BLaER1 treated with 17β-estradiol and CSF1 and Interleukin-3, amounts not matched to agents 10 nM and 100 nM (cell line): ENCODE data around the gene MAPK4.
A peak's percentile ranks its signal among the peaks of the same experiment; 100 is the strongest.
"Not testable (repeated sequence)": the region's sequence is repeated elsewhere in the genome, so short reads cannot be mapped to it uniquely, and the experiment has no call there.

ENCODE experiments used
- H3K27ac ChIP-seq, 11 experiments: shearing (Covaris generic); formaldehyde crosslinking; 2 replicates each; pipeline ENCODE4 v1.8.1; 2022
- H3K27me3 ChIP-seq, 11 experiments: shearing (Covaris generic); formaldehyde crosslinking; 2 replicates each; pipeline ENCODE4 v1.8.1; 2022
- H3K36me3 ChIP-seq, 11 experiments: shearing (Covaris generic); formaldehyde crosslinking; 2 replicates each; pipeline ENCODE4 v1.8.1; 2022
- H3K4me1 ChIP-seq, 10 experiments: shearing (Covaris generic); formaldehyde crosslinking; 2 replicates each; pipeline ENCODE4 v1.8.1; 2022
- H3K4me2 ChIP-seq, 11 experiments: shearing (Covaris generic); formaldehyde crosslinking; 2 replicates each; pipeline ENCODE4 v1.8.1; 2022
- H3K4me3 ChIP-seq, 10 experiments: shearing (Covaris generic); formaldehyde crosslinking; 2 replicates each; pipeline ENCODE4 v1.8.1; 2022
- H3K9ac ChIP-seq, 11 experiments: shearing (Covaris generic); formaldehyde crosslinking; 2 replicates each; pipeline ENCODE4 v1.8.1; 2022
- H3K9me3 ChIP-seq, 11 experiments: shearing (Covaris generic); formaldehyde crosslinking; replicated peaks in 1 of 11; 2 replicates each; pipeline ENCODE4 v1.8.1; 2022
- H4K20me1 ChIP-seq, 11 experiments: shearing (Covaris generic); formaldehyde crosslinking; 2 replicates each; pipeline ENCODE4 v1.8.1; 2022
- Cebpa-rat ChIP-seq, 11 experiments: shearing (Covaris generic); IDR thresholded peaks; 2 replicates each; pipeline ENCODE4 v1.8.1; 2022

The MAPK4 gene

DNA sequence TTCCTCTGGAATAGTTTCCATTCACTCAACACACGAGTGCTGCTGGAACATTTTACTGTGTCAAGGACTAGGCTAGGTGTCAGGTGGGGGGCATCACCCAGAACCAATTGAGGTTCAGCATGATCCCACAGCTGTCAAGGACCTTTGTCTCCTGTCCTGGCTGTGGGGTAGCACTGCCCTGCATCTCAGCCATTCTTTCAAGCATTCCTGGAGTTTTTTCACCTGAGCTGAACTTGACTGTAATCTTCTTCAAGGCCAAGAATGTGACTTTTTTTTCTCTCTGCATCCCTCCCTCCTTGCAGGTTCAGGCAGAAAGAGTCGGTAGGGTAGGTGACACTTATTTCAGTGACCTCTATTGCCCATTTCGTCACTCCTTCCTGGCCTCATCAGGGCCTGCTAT, 3.5 kb downstream of the MAPK4 start:
- H3K4me1 ChIP-seq: peaks cover 5 to 14% (median 9%) of the 10 kb centered on the region in 10 experiments; a peak in 15 of 20 replicates
- no peak overlapping the region for H3K9ac ChIP-seq
- H3K27ac ChIP-seq: no peak overlapping the region
- peaks cover 0 to 14% (median 0%) of the 10 kb centered on the region in 11 experiments; a peak in 2 of 22 replicates for H4K20me1 ChIP-seq
- H3K36me3 ChIP-seq: no peaks in the 10 kb centered on the region
- peaks cover 49 to 56% (median 52%) of the 10 kb centered on the region in 11 experiments for H3K27me3 ChIP-seq
- no peak overlapping the region for H3K4me3 ChIP-seq
- no peak overlapping the region for H3K4me2 ChIP-seq
- TF ChIP-seq Cebpa-rat (IDR thresholded peaks at IDR 0.05): no peak
- H3K9me3 ChIP-seq: peaks cover 3 to 9% (median 5%) of the 10 kb centered on the region in 11 experiments; a peak in 21 of 22 replicates

DNA sequence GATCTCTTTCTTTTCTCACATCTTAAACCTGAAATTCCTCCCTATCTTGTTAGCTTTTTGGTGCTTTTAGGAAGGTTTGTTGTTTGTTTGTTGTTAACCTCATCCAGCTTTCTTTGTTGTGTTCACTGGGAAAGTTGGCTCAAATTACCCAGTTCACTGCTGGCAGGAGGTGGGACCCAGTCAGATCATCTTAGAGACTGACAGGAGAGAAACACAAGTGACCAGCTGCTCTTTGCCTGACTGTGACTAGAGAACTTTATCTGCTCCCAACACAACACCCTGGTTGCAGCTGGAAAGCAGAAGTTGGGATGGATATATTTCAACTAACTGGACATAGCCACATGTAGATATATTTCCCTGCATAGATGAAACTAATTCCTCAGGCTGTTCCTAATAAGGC, 10.0 kb downstream of the MAPK4 start:
- Histone ChIP-seq H3K27ac (no peak overlapping the region), H3K9ac (no peak overlapping the region), H3K4me3 (no peak overlapping the region), H4K20me1 (no peaks in the 10 kb centered on the region), H3K9me3 (peaks cover 5 to 21% (median 12%) of the 10 kb centered on the region in 11 experiments; a peak in 21 of 22 replicates), H3K4me1 (no peaks in the 10 kb centered on the region), H3K27me3 (no peaks in the 10 kb centered on the region), H3K4me2 (no peak overlapping the region), H3K36me3 (no peaks in the 10 kb centered on the region)
- TF ChIP-seq Cebpa-rat (IDR thresholded peaks at IDR 0.05): no peak

DNA sequence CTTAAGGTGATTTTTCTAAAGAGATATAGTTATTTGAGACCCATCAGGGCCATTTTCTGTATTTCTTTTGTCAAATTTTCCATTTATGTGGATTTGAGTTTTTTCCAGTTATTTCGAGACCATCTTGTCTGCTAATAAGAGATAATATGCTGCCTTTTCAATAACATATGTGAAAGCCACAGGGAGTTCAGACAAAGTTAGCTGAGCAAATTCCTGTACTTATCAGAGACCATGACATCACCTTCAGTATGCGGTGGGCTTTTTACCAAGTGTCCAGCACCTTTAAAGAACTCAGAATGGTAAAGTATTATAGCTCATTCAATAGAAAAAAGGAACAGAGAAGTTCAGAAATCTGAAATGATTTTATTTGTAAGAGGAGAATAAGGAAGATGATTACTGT, 11.7 kb downstream of the MAPK4 start:
- H3K4me1 ChIP-seq: no peaks in the 10 kb centered on the region
- H3K36me3 ChIP-seq: no peaks in the 10 kb centered on the region
- no peak overlapping the region for H3K27ac ChIP-seq
- H3K9ac ChIP-seq: no peak overlapping the region
- H3K9me3 ChIP-seq: peaks cover 5 to 21% (median 12%) of the 10 kb centered on the region in 11 experiments; a peak in 21 of 22 replicates
- no peaks in the 10 kb centered on the region for H4K20me1 ChIP-seq
- no peak for TF ChIP-seq Cebpa-rat (IDR thresholded peaks at IDR 0.05)
- no peaks in the 10 kb centered on the region for H3K27me3 ChIP-seq
- no peak overlapping the region for H3K4me3 ChIP-seq
- no peak overlapping the region for H3K4me2 ChIP-seq

DNA sequence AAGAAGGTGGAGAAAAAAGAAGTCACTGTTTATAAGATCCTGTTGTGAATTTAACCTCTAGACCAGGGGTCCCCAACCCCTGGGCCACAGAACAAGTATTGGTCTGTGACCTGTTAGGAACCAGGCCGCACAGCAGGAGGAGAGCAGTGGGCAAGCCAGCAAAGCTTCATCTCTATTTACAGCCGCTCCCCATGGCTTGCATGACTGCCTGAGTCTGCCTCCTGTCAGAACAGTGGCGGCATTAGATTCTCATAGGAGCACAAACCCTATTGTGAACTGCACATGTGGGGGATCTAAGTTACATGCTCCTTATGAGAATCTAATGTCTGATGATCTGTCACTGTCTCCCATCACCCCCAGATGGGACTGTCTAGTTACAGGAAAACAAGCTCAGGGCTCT, 13.3 kb downstream of the MAPK4 start:
- not testable (repeated sequence) for H3K9ac ChIP-seq, H3K27ac ChIP-seq, H4K20me1 ChIP-seq, H3K36me3 ChIP-seq, H3K27me3 ChIP-seq, H3K4me3 ChIP-seq, H3K4me2 ChIP-seq, H3K4me1 ChIP-seq
- peaks cover 4 to 14% (median 8%) of the 10 kb centered on the region in 11 experiments; a peak in 21 of 22 replicates for H3K9me3 ChIP-seq

DNA sequence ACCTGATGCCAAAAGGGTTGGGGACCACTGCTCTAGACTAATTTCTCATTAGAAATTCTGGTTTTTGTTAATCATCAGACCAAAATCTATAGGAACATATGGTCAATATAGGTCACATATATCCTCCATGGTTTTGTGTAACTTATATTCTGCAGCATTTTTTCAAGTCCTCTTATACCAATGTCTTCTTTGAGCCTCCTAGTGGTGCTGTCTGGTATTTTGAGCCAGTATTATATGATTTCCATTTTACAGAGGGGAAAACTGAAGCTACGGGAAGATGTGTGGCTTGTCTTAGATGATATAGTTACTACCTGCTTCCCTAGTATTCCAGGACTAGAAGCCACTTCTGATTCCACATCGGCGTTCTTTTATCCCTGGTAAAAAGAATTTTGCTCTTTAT, 13.8 kb downstream of the MAPK4 start:
- Histone ChIP-seq H3K27me3 (no peaks in the 10 kb centered on the region), H4K20me1 (no peaks in the 10 kb centered on the region), H3K4me2 (no peak overlapping the region), H3K27ac (no peak overlapping the region), H3K9ac (no peak overlapping the region), H3K4me1 (peaks cover 0 to 12% (median 10%) of the 10 kb centered on the region in 10 experiments; a peak in 12 of 20 replicates), H3K36me3 (no peaks in the 10 kb centered on the region), H3K4me3 (no peak overlapping the region), H3K9me3 (peaks cover 0 to 9% (median 3%) of the 10 kb centered on the region in 11 experiments; a peak in 13 of 22 replicates)
- TF ChIP-seq Cebpa-rat (IDR thresholded peaks at IDR 0.05): no peak

DNA sequence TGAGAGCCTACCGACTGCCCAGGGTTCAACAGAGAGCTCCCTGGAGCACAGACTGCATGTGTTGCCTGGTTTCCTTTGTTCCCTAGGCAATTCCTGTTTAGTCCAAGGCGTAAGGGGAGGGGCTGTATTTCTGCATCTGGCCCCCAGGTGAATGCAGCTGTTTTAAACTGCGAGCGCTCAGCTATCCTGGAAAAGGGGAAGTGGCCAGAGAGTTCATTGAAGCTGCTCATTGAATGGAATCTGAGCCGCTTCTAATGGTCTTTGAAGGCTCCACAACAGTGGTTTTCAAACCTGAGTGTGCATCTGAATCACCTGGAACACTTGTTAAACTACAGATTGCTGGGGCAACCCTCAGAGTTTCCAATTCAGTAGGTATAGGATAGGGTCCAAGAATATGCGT, 18.1 kb downstream of the MAPK4 start:
- TF ChIP-seq Cebpa-rat (IDR thresholded peaks at IDR 0.05): no peak
- H3K27me3 ChIP-seq: no peaks in the 10 kb centered on the region

DNA sequence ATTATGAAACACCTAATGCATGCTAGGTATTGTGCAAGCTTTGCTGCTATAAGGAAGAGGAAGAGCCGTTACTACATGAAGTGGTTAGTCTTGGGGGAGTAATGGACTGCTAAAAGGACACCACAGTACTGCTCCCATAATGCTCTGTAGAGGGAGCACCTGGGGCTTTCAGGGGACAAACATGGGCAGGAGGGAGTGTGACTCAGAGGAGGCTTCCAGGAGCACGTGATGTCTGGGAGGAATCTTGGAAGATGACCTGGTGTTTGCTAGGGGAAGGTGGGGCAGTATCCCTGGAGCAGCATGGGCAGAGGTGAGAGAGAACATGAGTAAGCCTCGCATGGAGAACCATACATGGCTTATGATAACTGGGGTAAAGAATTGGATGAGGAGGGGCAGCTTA, 18.8 kb downstream of the MAPK4 start:
- H3K4me3 ChIP-seq: no peak overlapping the region
- no peaks in the 10 kb centered on the region for H3K27me3 ChIP-seq
- TF ChIP-seq Cebpa-rat (IDR thresholded peaks at IDR 0.05): no peak
- H3K4me1 ChIP-seq: peaks cover 0 to 27% (median 11%) of the 10 kb centered on the region in 10 experiments; a peak in 12 of 20 replicates
- H3K4me2 ChIP-seq: peak overlapping the region in 6 of 11 experiments; percentile 0 to 48 (median 26); a peak in 6 of 22 replicates
- peaks cover 0 to 11% (median 0%) of the 10 kb centered on the region in 11 experiments; a peak in 1 of 22 replicates for H3K36me3 ChIP-seq
- H3K9ac ChIP-seq: no peak overlapping the region
- peaks cover 18 to 31% (median 25%) of the 10 kb centered on the region in 11 experiments for H3K9me3 ChIP-seq
- no peak overlapping the region for H3K27ac ChIP-seq
- no peaks in the 10 kb centered on the region for H4K20me1 ChIP-seq

More for the DNA sequence above, 18.1 kb downstream of the MAPK4 start:
- H3K9me3 ChIP-seq: peaks cover 12 to 25% (median 19%) of the 10 kb centered on the region in 11 experiments
- peaks cover 0 to 27% (median 11%) of the 10 kb centered on the region in 10 experiments; a peak in 12 of 20 replicates for H3K4me1 ChIP-seq
- no peak overlapping the region for H3K27ac ChIP-seq
- peak overlapping the region in 7 of 11 experiments; percentile 0 to 48 (median 36); a peak in 13 of 22 replicates for H3K4me2 ChIP-seq
- no peak overlapping the region; a peak in 1 of 22 replicates for H3K9ac ChIP-seq
- H3K4me3 ChIP-seq: no peak overlapping the region
- no peaks in the 10 kb centered on the region for H4K20me1 ChIP-seq
- H3K36me3 ChIP-seq: peaks cover 0 to 10% (median 0%) of the 10 kb centered on the region in 11 experiments; a peak in 1 of 22 replicates

DNA sequence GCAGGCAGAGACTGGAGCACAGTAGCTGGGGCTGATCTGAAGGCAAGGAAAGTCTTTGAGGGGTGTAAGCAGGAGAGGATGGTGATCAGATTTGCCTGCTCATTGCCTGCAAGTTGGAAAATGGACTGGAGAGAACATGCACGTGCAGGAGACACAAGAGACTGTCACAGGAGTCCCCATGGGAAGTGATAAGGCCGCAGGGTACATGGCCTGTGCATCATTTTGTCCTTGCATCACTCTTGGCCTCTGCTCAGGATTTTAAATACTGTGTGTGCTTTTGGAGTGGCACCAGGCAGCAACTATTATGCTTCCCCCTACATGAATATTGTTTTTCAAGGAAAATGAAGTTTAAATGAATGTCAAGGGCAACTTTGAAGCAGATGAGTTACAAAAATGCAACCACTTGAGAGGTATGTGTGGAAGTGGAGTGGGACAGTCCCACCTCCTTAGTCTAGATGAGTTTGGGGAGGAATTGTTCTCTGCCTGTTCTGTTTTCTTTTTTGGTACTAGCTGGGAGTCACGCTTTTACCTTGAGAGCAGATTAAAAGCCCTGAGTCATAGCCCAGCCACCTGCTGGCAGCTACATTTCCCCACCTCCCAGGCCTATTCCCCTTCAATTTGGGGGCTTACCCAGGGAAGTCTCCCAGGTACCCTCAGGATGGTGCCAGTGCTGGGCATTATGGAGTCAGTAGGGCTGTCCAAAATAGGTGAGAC, 19.3 kb downstream of the MAPK4 start:
- H3K4me2 ChIP-seq: peak overlapping the region in 1 of 11 experiments; percentile 3; a peak in 1 of 22 replicates
- H3K36me3 ChIP-seq: peaks cover 0 to 11% (median 0%) of the 10 kb centered on the region in 11 experiments; a peak in 1 of 22 replicates
- no peaks in the 10 kb centered on the region for H4K20me1 ChIP-seq
- H3K9me3 ChIP-seq: peaks cover 24 to 37% (median 30%) of the 10 kb centered on the region in 11 experiments
- no peak for TF ChIP-seq Cebpa-rat (IDR thresholded peaks at IDR 0.05)
- H3K9ac ChIP-seq: no peak overlapping the region
- no peak overlapping the region for H3K27ac ChIP-seq
- H3K4me3 ChIP-seq: no peak overlapping the region
- H3K4me1 ChIP-seq: peaks cover 0 to 27% (median 11%) of the 10 kb centered on the region in 10 experiments; a peak in 12 of 20 replicates
- H3K27me3 ChIP-seq: no peaks in the 10 kb centered on the region

DNA sequence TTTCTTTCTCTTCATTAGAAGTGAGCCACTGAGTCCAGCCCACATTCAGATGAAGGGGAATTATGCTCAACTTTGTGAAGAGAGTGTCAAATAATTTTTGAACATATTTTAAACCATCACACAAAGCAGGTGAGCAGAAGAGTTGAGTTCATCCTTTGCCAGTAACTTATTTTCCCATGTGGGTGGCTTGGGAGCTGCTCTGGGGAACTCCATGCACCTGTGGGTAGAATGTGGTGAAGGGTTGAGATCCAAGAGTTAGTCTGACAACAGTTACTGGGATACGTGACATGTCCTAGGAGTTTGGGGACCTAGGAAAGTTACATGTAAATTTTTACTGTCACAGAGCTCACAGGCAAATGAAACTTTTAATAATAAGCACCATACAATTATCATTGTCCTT, 21.6 kb downstream of the MAPK4 start:
- Histone ChIP-seq H3K27me3 (no peaks in the 10 kb centered on the region), H3K36me3 (peaks cover 0 to 11% (median 0%) of the 10 kb centered on the region in 11 experiments; a peak in 1 of 22 replicates), H4K20me1 (no peaks in the 10 kb centered on the region), H3K4me2 (no peak overlapping the region), H3K4me1 (peaks cover 0 to 27% (median 11%) of the 10 kb centered on the region in 10 experiments; a peak in 12 of 20 replicates), H3K9me3 (peaks cover 43 to 55% (median 51%) of the 10 kb centered on the region in 11 experiments), H3K4me3 (no peak overlapping the region), H3K9ac (no peak overlapping the region), H3K27ac (no peak overlapping the region)
- TF ChIP-seq Cebpa-rat (IDR thresholded peaks at IDR 0.05): no peak
